ENCODE results near the gene UGT8.

UGT8 gene, protein sequence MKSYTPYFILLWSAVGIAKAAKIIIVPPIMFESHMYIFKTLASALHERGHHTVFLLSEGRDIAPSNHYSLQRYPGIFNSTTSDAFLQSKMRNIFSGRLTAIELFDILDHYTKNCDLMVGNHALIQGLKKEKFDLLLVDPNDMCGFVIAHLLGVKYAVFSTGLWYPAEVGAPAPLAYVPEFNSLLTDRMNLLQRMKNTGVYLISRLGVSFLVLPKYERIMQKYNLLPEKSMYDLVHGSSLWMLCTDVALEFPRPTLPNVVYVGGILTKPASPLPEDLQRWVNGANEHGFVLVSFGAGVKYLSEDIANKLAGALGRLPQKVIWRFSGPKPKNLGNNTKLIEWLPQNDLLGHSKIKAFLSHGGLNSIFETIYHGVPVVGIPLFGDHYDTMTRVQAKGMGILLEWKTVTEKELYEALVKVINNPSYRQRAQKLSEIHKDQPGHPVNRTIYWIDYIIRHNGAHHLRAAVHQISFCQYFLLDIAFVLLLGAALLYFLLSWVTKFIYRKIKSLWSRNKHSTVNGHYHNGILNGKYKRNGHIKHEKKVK

DNA sequence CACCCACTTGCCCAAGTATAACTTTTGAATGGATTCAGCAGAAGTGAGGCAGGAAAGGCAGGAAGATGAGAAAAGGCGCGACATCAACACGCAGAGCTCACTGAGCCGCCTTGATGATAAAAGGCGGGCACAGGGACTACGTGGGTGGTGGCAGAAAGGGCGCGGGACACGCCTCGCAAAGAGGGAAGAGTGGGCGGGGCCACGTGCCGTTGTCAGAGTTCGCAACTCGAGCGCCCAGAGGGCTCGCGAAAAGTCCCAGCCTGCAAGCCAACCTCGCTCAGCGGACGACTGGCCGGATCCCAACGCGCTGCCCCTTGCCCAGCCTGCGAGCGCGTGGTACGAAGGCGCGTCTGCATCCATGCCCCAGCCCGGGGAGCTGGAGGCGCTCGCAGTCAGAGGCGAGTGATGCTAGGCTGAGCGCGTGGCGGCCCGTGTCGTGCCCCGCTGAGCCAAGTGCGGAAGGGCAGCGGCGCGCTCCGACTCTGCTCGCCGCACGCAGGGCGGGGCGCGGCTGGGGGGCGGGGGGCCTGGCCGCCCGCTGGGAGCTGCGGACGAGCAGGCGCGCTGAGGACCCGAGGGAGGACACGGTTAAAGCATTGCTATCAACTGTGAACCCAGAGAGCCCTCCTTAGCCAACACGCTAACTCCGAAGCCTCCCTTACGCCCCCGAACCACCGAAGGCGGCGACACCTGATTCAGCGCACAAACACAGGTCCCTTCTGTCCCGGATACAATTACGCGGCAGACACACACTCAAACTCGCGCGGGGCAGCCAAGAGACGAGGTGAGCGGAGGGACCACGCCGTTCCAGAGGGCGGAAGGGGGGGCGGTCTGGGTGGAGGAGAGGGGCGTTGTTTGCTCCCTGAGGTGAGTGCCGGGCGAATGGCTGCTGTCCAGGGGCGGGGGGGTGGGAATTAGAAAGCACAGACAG lies at the start of gene UGT8:
TSS of gene UGT8 (plus strand) at position 617 of the 931 bp plus-strand sequence. CDS start 24,074 bp downstream, outside the sequence.
- H3K27me3 Mint-ChIP-seq (ENCODE audit: low read depth, poor library complexity): peaks cover 31% of the 10 kb centered on the region
- peaks cover 11% of the 10 kb centered on the region for H3K4me1 Mint-ChIP-seq
- TF ChIP-seq, protein P1, sequence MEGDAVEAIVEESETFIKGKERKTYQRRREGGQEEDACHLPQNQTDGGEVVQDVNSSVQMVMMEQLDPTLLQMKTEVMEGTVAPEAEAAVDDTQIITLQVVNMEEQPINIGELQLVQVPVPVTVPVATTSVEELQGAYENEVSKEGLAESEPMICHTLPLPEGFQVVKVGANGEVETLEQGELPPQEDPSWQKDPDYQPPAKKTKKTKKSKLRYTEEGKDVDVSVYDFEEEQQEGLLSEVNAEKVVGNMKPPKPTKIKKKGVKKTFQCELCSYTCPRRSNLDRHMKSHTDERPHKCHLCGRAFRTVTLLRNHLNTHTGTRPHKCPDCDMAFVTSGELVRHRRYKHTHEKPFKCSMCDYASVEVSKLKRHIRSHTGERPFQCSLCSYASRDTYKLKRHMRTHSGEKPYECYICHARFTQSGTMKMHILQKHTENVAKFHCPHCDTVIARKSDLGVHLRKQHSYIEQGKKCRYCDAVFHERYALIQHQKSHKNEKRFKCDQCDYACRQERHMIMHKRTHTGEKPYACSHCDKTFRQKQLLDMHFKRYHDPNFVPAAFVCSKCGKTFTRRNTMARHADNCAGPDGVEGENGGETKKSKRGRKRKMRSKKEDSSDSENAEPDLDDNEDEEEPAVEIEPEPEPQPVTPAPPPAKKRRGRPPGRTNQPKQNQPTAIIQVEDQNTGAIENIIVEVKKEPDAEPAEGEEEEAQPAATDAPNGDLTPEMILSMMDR (IDR thresholded peaks at IDR 0.05): no peak
- DNase-seq: peak; percentile 83
- peaks cover 8% of the 10 kb centered on the region for H3K36me3 Mint-ChIP-seq (ENCODE audit: low read depth)
- peak within 1 kb of the TSS; percentile 90 for H3K4me3 Mint-ChIP-seq
- H3K27ac Mint-ChIP-seq: no peak within 1 kb of the TSS
- H3K9me3 Mint-ChIP-seq: peaks cover 17% of the 10 kb centered on the region

DNA sequence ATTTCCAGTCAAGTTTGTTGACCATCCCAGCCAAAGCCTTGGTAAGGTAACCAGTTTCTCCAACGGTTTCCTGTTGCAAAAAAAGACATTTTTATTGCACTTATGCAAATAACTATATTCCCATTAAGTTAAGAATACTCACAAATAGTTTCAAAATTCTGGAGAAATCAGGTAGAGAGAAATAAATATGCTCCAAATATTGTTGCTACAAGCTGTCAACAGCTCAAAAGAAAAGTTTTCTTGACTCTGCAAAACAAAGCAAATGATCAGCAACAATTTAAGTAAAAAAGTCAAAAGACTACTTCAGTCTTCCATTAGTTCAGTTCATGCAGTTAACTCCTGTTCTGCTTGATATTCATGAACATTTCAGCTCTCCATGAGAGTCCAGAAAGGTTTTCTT lies 49.0 kb upstream of the UGT8 start:
- TF ChIP-seq, protein P1 (IDR thresholded peaks at IDR 0.05): no peak
- Mint-ChIP-seq H3K4me3 (no peak overlapping the region), H3K36me3 (ENCODE audit: low read depth) (peaks cover 6% of the 10 kb centered on the region), H3K4me1 (peaks cover 4% of the 10 kb centered on the region), H3K27ac (no peak overlapping the region), H3K9me3 (peaks cover 39% of the 10 kb centered on the region), H3K27me3 (ENCODE audit: low read depth, poor library complexity) (no peaks in the 10 kb centered on the region)
- no peak for DNase-seq

DNA sequence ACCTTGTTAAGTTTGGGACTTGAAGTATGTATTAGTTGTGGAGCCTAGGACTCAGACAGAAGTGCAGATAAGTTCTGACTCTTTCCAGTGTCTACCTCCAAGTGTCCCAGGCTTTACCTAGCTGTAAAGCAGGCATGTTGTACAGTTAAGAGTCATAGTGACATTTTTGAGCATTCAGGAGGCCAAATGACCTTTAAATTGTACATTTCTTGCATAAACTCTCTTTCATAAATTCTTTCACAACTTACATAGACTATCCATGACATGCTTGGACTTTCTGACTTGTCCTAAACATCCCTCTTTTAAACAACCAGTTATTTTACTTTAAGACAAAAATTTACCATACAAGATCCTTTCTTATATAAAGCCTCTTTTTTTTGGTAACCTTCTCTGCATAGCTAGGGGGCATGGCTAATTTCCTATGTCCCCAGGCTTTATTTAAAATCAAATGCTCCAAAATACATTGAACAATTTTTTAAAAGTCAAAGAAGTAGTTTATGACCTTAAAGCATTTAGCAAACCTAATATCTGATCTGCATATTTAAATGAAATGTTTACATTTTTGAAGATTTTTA lies 40.1 kb upstream of the UGT8 start:
- TF ChIP-seq, protein P1 (IDR thresholded peaks at IDR 0.05): no peak
- peaks cover 56% of the 10 kb centered on the region for H3K9me3 Mint-ChIP-seq
- H3K27ac Mint-ChIP-seq: no peak overlapping the region
- peaks cover 8% of the 10 kb centered on the region for H3K36me3 Mint-ChIP-seq (ENCODE audit: low read depth)
- no peak for DNase-seq
- H3K4me1 Mint-ChIP-seq: peaks cover 4% of the 10 kb centered on the region
- no peaks in the 10 kb centered on the region for H3K27me3 Mint-ChIP-seq (ENCODE audit: low read depth, poor library complexity)
- H3K4me3 Mint-ChIP-seq: no peak overlapping the region

DNA sequence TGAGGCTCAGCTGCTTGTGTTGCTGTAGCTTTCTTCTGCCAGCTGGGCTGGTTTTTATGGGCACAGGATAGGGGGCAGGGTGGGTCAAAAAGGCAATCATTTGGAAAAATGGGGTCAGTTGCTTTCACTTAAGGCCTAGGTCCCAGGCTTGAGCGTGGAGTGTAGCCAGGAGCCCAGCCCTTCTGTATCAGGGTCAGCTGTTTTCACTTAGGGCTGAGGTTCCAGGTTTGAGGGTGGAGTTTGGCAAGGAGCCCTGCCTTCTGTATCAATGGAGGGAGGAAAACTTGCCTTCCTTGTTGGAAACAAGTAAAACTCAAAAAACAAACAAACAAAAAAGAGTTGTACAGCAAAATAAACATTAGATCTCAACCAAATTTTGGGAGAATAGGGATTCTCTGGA lies 37.0 kb upstream of the UGT8 start:
- TF ChIP-seq, protein P1 (IDR thresholded peaks at IDR 0.05): no peak
- DNase-seq: no peak
- no peaks in the 10 kb centered on the region for H3K4me1 Mint-ChIP-seq
- H3K27me3 Mint-ChIP-seq (ENCODE audit: low read depth, poor library complexity): no peaks in the 10 kb centered on the region
- H3K36me3 Mint-ChIP-seq (ENCODE audit: low read depth): peaks cover 8% of the 10 kb centered on the region
- H3K27ac Mint-ChIP-seq: peak overlapping the region; percentile 57
- H3K4me3 Mint-ChIP-seq: no peak overlapping the region
- H3K9me3 Mint-ChIP-seq: peaks cover 33% of the 10 kb centered on the region

DNA sequence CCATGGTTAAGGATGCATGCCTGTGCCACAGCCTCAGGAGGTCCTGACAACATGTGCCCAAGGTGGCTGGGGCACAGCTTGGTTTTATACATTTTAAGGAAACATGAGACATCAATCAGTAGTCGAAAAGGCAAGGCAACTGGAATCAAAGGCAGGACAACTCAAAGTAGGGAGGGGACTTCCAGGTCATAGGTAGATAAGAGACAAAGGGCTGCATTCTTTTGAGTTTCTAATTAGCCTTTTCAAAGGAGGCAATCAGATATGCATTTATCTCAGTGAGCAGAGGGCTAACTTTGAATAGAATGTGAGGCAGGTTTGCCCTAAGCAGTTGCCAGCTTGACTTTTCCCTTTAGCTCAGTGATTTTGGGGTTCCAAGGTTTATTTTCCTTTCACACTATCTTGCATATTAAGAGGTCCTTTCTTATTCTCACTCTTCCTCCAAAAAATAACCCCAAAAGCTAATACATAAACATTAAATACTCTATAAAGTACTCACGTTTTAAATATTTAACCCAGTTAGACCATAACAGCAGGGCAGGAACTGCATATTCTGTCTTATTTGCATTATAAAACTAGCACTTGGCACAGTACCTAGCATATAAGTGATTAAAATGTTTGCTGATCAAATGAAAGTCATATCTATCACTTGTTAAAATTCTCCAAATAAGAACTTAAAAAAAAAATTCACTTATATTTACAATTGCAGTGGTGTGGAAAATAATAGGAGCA lies 36.3 kb upstream of the UGT8 start:
- H3K27me3 Mint-ChIP-seq (ENCODE audit: low read depth, poor library complexity): no peaks in the 10 kb centered on the region
- peaks cover 31% of the 10 kb centered on the region for H3K9me3 Mint-ChIP-seq
- H3K27ac Mint-ChIP-seq: no peak overlapping the region
- no peak overlapping the region for H3K4me3 Mint-ChIP-seq
- peaks cover 8% of the 10 kb centered on the region for H3K36me3 Mint-ChIP-seq (ENCODE audit: low read depth)
- no peak for DNase-seq
- no peaks in the 10 kb centered on the region for H3K4me1 Mint-ChIP-seq
- TF ChIP-seq, protein P1 (IDR thresholded peaks at IDR 0.05): no peak

Data from nephron progenitor cell (in vitro differentiated cells).